Osteoblast (primary cell): ENCODE results near the gene LCE6A. TPM values are rescaled to one million over a fixed set of nuclear protein-coding genes. Genes with fewer than 3 reads are reported as not detected.

Experiments
- DNase-seq: peaks from one replicate; pipeline ENCODE4 v3.0.0; 2011; ENCODE audit warnings: low spot score, mixed read lengths; ENCODE audit not compliant: insufficient read length; ENCODE audit errors: missing footprints
- H2AFZ ChIP-seq: 2 replicates; pipeline ENCODE4 v1.6.0; 2011; ENCODE audit warnings: mild to moderate bottlenecking, low read length
- H3K27ac ChIP-seq: 2 replicates; pipeline ENCODE4 v1.5.1; 2011; ENCODE audit warnings: mild to moderate bottlenecking, low read depth, low read length, moderate library complexity
- H3K27me3 ChIP-seq: 2 replicates; pipeline ENCODE4 v1.6.0; 2012; ENCODE audit warnings: mild to moderate bottlenecking, control low read depth, inconsistent platforms, low read length, moderate library complexity; ENCODE audit not compliant: insufficient read depth
- H3K36me3 ChIP-seq: 2 replicates; pipeline ENCODE4 v1.5.1; 2011; ENCODE audit warnings: mild to moderate bottlenecking, low read length, control low read depth, moderate library complexity; ENCODE audit not compliant: insufficient read depth
- H3K4me1 ChIP-seq: 2 replicates; pipeline ENCODE4 v1.5.1; 2011; ENCODE audit warnings: mild to moderate bottlenecking, low read length, control low read depth, moderate library complexity; ENCODE audit not compliant: insufficient read depth
- H3K4me2 ChIP-seq: 2 replicates; pipeline ENCODE4 v1.6.0; 2011; ENCODE audit warnings: mild to moderate bottlenecking, low read length; ENCODE audit not compliant: insufficient read depth
- H3K4me3 ChIP-seq: fragments of 200-600 bp; sonication (generic); 3 replicates; pipeline ENCODE4 v1.5.1; 2012; ENCODE audit warnings: mild to moderate bottlenecking, low read length, inconsistent platforms; ENCODE audit not compliant: insufficient read depth
- H3K79me2 ChIP-seq: 2 replicates; pipeline ENCODE4 v1.6.0; 2012; ENCODE audit warnings: mild to moderate bottlenecking, low read length, control low read depth, inconsistent platforms; ENCODE audit not compliant: insufficient read depth
- H3K9me3 ChIP-seq: 2 replicates; pipeline ENCODE4 v1.5.1; 2011; ENCODE audit warnings: low read depth, low read length, control low read depth
- H4K20me1 ChIP-seq: 2 replicates; pipeline ENCODE4 v1.6.0; 2012; ENCODE audit warnings: mild to moderate bottlenecking, low read length, control low read depth; ENCODE audit not compliant: insufficient read depth
- CTCF ChIP-seq: IDR thresholded peaks from 2 replicates; pipeline ENCODE4 v1.5.1; 2011; ENCODE audit warnings: mild to moderate bottlenecking, low read depth, low read length, moderate library complexity; ENCODE audit errors: extremely low read depth
- total RNA-seq: library from RNA; depleted of rRNA; stranded (reverse); fragments of >200 nt; gene quantifications from 2 replicates; pipeline ENCODE4 v1.2.3, GENCODE V29; 2012

Gene LCE6A
- total RNA-seq, 1 donor = not detected

GRCh38 chr1:152806576-152806975 lies 36.1 kb upstream of the LCE6A start, which contains the start of gene LCE1C:
TSS of gene LCE1C (minus strand) at chr1:152806651. CDS start at chr1:152805478, 1,173 bp downstream.
- TF ChIP-seq CTCF = no peak
- no peaks in the 10 kb centered on the region for H3K4me1 ChIP-seq
- no peak for DNase-seq

GRCh38 chr1:152811050-152811449 lies 31.6 kb upstream of the LCE6A start:
- H2AFZ ChIP-seq = no peak overlapping the region
- H4K20me1 ChIP-seq = no peaks in the 10 kb centered on the region
- DNase-seq = no peak
- no peaks in the 10 kb centered on the region for H3K36me3 ChIP-seq
- no peak overlapping the region for H3K27ac ChIP-seq
- no peak overlapping the region for H3K4me3 ChIP-seq
- no peak overlapping the region for H3K4me2 ChIP-seq
- no peaks in the 10 kb centered on the region for H3K79me2 ChIP-seq
- no peaks in the 10 kb centered on the region for H3K27me3 ChIP-seq
- no peaks in the 10 kb centered on the region for H3K9me3 ChIP-seq
- H3K4me1 ChIP-seq = no peaks in the 10 kb centered on the region
- no peak for TF ChIP-seq CTCF

More at GRCh38 chr1:152806576-152806975, 36.1 kb upstream of the LCE6A start, which contains the start of gene LCE1C:
- no peaks in the 10 kb centered on the region for H3K9me3 ChIP-seq
- H4K20me1 ChIP-seq = no peaks in the 10 kb centered on the region
- H3K4me2 ChIP-seq = no peak within 1 kb of the TSS
- no peaks in the 10 kb centered on the region for H3K79me2 ChIP-seq
- H3K4me3 ChIP-seq = no peak within 1 kb of the TSS
- no peak within 1 kb of the TSS for H2AFZ ChIP-seq
- no peaks in the 10 kb centered on the region for H3K27me3 ChIP-seq
- no peak within 1 kb of the TSS for H3K27ac ChIP-seq
- H3K36me3 ChIP-seq = no peaks in the 10 kb centered on the region

GRCh38 chr1:152811671-152812070 lies 31.0 kb upstream of the LCE6A start, which contains the start of gene LCE1B:
TSS of gene LCE1B (plus strand) at chr1:152811971. CDS start at chr1:152812447, 476 bp downstream.
- no peaks in the 10 kb centered on the region for H3K36me3 ChIP-seq
- H3K27ac ChIP-seq = no peak within 1 kb of the TSS
- DNase-seq = no peak
- no peaks in the 10 kb centered on the region for H4K20me1 ChIP-seq
- no peak within 1 kb of the TSS for H2AFZ ChIP-seq
- H3K4me3 ChIP-seq = no peak within 1 kb of the TSS
- H3K27me3 ChIP-seq = no peaks in the 10 kb centered on the region
- no peak within 1 kb of the TSS for H3K4me2 ChIP-seq
- H3K4me1 ChIP-seq = no peaks in the 10 kb centered on the region
- no peak for TF ChIP-seq CTCF
- no peaks in the 10 kb centered on the region for H3K79me2 ChIP-seq
- no peaks in the 10 kb centered on the region for H3K9me3 ChIP-seq

- H3K9me3 ChIP-seq = no peaks in the 10 kb centered on the region
- no peak for TF ChIP-seq CTCF
Measured at GRCh38 chr1:152817309-152817708, 25.3 kb upstream of the LCE6A start.

More at GRCh38 chr1:152817309-152817708, 25.3 kb upstream of the LCE6A start:
- Histone ChIP-seq H2AFZ (no peak overlapping the region), H3K27ac (no peak overlapping the region), H3K79me2 (no peaks in the 10 kb centered on the region), H3K36me3 (no peaks in the 10 kb centered on the region), H4K20me1 (no peaks in the 10 kb centered on the region), H3K4me2 (no peak overlapping the region), H3K4me3 (no peak overlapping the region), H3K27me3 (no peaks in the 10 kb centered on the region), H3K4me1 (no peaks in the 10 kb centered on the region)
- no peak for DNase-seq
